Caco-2 (cell line): Measurements from ENCODE around the gene OPTC. TPM values are rescaled to one million over a fixed set of nuclear protein-coding genes. Genes with fewer than 3 reads are reported as not detected.

Experiments used
- BruUV-seq: library from RNA; stranded (reverse); fragments of 400-500 nt; replicated peaks from 2 replicates; lab custom pipeline; 2021; lab: Mats Ljungman, UMichigan
- CTCF ChIA-PET: fragments of 300-600 bp; sonication (Branson Sonifier 250); formaldehyde crosslinking; loops from one replicate; lab custom pipeline; 2022; ENCODE audit warnings: antibody characterized with exemption; lab: Charles Lee
- POLR2A ChIA-PET: fragments of 300-600 bp; sonication (Branson Sonifier 250); formaldehyde crosslinking; loops from one replicate; lab custom pipeline; 2022; ENCODE audit warnings: antibody characterized with exemption; lab: Charles Lee
- DNase-seq, 2 experiments: peaks; one replicate each; pipeline versions ENCODE4 v3.0.0 to v3.0.0-alpha.2; 2020 to 2022
- H3K27me3 ChIP-seq: replicated peaks from 2 replicates; pipeline ENCODE4 v1.6.0; 2011; ENCODE audit warnings: low read length; ENCODE audit not compliant: control insufficient read depth, insufficient read depth
- H3K36me3 ChIP-seq: 2 replicates; pipeline ENCODE4 v1.5.1; 2011; ENCODE audit warnings: low read length; ENCODE audit not compliant: control insufficient read depth, insufficient read depth
- H3K4me1 ChIP-seq: fragments of 250-450 bp; sonication (Bioruptor Pico); 2 replicates; pipeline ENCODE4 v1.5.1; 2020; ENCODE audit warnings: mild to moderate bottlenecking
- H3K4me3 ChIP-seq: 2 replicates; pipeline ENCODE4 v1.5.1; 2011; ENCODE audit warnings: low read depth, mild to moderate bottlenecking, control low read depth, low read length
- H3K9me3 ChIP-seq: fragments of 250-450 bp; sonication (Bioruptor Pico); 2 replicates; pipeline ENCODE4 v1.5.1; 2020; ENCODE audit warnings: mild to moderate bottlenecking, moderate library complexity
- H3K27ac Mint-ChIP-seq: one replicate; pipeline ENCODE4 v1.8.0; 2022; ENCODE audit warnings: mixed read lengths; ENCODE audit not compliant: unreplicated experiment
- H3K27me3 Mint-ChIP-seq: one replicate; pipeline ENCODE4 v1.8.0; 2022; ENCODE audit warnings: mixed read lengths; ENCODE audit not compliant: insufficient read depth, unreplicated experiment
- H3K36me3 Mint-ChIP-seq: one replicate; pipeline ENCODE4 v1.8.0; 2022; ENCODE audit warnings: mild to moderate bottlenecking, mixed read lengths; ENCODE audit not compliant: insufficient read depth, unreplicated experiment
- H3K4me1 Mint-ChIP-seq: one replicate; pipeline ENCODE4 v1.8.0; 2022; ENCODE audit warnings: low read depth, mixed read lengths; ENCODE audit not compliant: unreplicated experiment
- H3K4me3 Mint-ChIP-seq: one replicate; pipeline ENCODE4 v1.8.0; 2022; ENCODE audit warnings: mild to moderate bottlenecking, moderate library complexity, mixed read lengths; ENCODE audit not compliant: unreplicated experiment
- H3K9me3 Mint-ChIP-seq: one replicate; pipeline ENCODE4 v1.8.0; 2022; ENCODE audit warnings: mixed read lengths; ENCODE audit not compliant: unreplicated experiment
- CTCF ChIP-seq, 2 experiments: fragments of 200-600 bp in 1 of 2; IDR thresholded peaks; 1 replicate in 1 of 2; 2 replicates in 1 of 2; pipeline versions ENCODE4 v1.5.1 to v1.8.0; 2011 to 2022; ENCODE audit warnings: antibody characterized with exemption in 1 of 2, control low read depth in 1 of 2, inconsistent platforms in 1 of 2, low read depth in 1 of 2, low read length in 1 of 2, mild to moderate bottlenecking in 1 of 2, moderate library complexity in 1 of 2; ENCODE audit not compliant: insufficient read depth in 1 of 2, severe bottlenecking in 1 of 2, unreplicated experiment in 1 of 2
- intact Hi-C: fragments of 100-400 bp; cut with micrococcal nuclease; formaldehyde crosslinking; loops from one replicate; pipeline ENCODE4 v1.10.0; 2022; ENCODE audit not compliant: unreplicated experiment
- total RNA-seq: library from RNA; stranded (reverse); gene quantifications from 2 replicates; pipeline ENCODE4 v1.2.3, GENCODE V29; 2022

OPTC gene
- total RNA-seq, 1 experiment from 2014 or later, result not detected

GRCh38 chr1:203518541-203518940, 24.6 kb downstream of the OPTC start:
- Mint-ChIP-seq H3K4me1 (peaks cover 40% of the 10 kb centered on the region), H3K27me3 (no peaks in the 10 kb centered on the region), H3K9me3 (no peaks in the 10 kb centered on the region), H3K36me3 (no peaks in the 10 kb centered on the region), H3K27ac (peak overlapping the region; percentile 50), H3K4me3 (no peak overlapping the region)
- Histone ChIP-seq H3K27me3 (no peaks in the 10 kb centered on the region), H3K36me3 (no peaks in the 10 kb centered on the region), H3K4me3 (no peak overlapping the region), H3K4me1 (peaks cover 29% of the 10 kb centered on the region), H3K9me3 (no peaks in the 10 kb centered on the region)
- TF ChIP-seq CTCF (IDR thresholded peaks at IDR 0.05; ENCODE audit: insufficient read depth in 1 of 2, low read depth in 1 of 2, low read length in 1 of 2, severe bottlenecking in 1 of 2, unreplicated experiment in 1 of 2), result no peak
- DNase-seq, result no peak
- ChIA-PET CTCF (interaction anchor here (1.2 kb wide), 1 partner anchor 14 kb away, joined by 3 read pairs; no protein-coding TSS in a partner anchor), POLR2A (interaction anchor here (0.6 to 1.0 kb wide), 2 partner anchors 10 to 1908 kb away, joined by 3 to 4 read pairs; no protein-coding TSS in a partner anchor)
- BruUV-seq, result no TSS peak
- intact Hi-C loops, result no loop called here

DNA sequence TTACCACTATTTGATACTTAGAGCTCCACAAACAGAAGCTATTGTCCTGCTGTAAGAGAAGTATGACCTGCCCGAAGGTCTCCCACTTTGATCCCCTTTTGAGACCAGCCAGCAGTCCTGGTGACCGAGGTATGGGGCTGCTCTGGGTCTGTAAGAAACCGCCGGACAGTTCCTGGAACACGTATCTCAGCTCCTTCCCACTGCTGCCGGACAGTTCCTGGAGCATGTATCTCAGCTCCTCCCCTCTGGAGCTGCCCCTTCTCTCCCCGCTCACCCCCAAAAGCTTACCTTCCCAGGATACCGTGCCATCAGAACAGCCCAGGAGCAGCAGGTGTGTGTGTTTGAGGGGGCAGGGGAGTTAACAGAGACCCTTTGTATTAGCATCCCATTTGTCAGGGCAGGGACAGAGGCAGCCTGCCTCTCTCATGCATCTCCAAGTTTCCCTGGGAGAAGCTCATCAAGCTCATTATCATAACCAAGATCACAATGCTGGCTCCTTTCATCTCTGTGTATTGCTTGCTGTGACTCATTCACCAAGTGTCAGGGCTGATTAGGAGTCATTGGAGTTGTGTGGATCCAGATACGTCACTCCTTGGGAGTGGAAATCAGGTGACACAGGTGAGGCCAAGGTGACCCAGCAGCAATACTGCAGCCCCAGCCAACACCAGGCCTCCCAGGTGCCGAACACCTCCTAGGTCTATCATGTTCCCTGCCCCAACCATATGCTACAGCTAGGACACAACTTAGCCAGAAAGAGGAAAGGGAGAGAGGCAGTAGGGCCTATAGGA, 25.3 kb downstream of the OPTC start:
- POLR2A ChIA-PET, result interaction anchor here (1.0 kb wide), 1 partner anchor 10 kb away, joined by 4 read pairs; no protein-coding TSS in a partner anchor
- CTCF ChIA-PET, result interaction anchor here (1.2 kb wide), 1 partner anchor 15 kb away, joined by 3 read pairs; no protein-coding TSS in a partner anchor
- peaks cover 22% of the 10 kb centered on the region for H3K4me1 ChIP-seq
- no TSS peak for BruUV-seq
- intact Hi-C loops, result no loop called here
- Mint-ChIP-seq H3K4me3 (no peak overlapping the region), H3K27ac (peak overlapping the region; percentile 50), H3K36me3 (no peaks in the 10 kb centered on the region), H3K4me1 (peaks cover 36% of the 10 kb centered on the region), H3K9me3 (no peaks in the 10 kb centered on the region), H3K27me3 (no peaks in the 10 kb centered on the region)
- TF ChIP-seq CTCF (IDR thresholded peaks at IDR 0.05; ENCODE audit: insufficient read depth in 1 of 2, low read depth in 1 of 2, low read length in 1 of 2, severe bottlenecking in 1 of 2, unreplicated experiment in 1 of 2), result no peak
- H3K36me3 ChIP-seq, result no peaks in the 10 kb centered on the region
- DNase-seq, result peak; percentile 37 to 62
- no peaks in the 10 kb centered on the region for H3K27me3 ChIP-seq
- no peak overlapping the region for H3K4me3 ChIP-seq
- no peaks in the 10 kb centered on the region for H3K9me3 ChIP-seq

- H3K4me1 ChIP-seq, result peaks cover 19% of the 10 kb centered on the region
- ChIA-PET CTCF (interaction anchor here (1.2 kb wide), 1 partner anchor 16 kb away, joined by 3 read pairs; no protein-coding TSS in a partner anchor), POLR2A (no interaction called here)
- DNase-seq, result no peak
- no TSS peak for BruUV-seq
- Mint-ChIP-seq H3K4me1 (peaks cover 31% of the 10 kb centered on the region), H3K36me3 (no peaks in the 10 kb centered on the region), H3K4me3 (no peak overlapping the region), H3K27me3 (no peaks in the 10 kb centered on the region), H3K27ac (peak overlapping the region; percentile 50), H3K9me3 (no peaks in the 10 kb centered on the region)
- H3K36me3 ChIP-seq, result no peaks in the 10 kb centered on the region
- H3K27me3 ChIP-seq, result no peaks in the 10 kb centered on the region
- TF ChIP-seq CTCF (IDR thresholded peaks at IDR 0.05; ENCODE audit: insufficient read depth in 1 of 2, low read depth in 1 of 2, low read length in 1 of 2, severe bottlenecking in 1 of 2, unreplicated experiment in 1 of 2), result no peak
- intact Hi-C loops, result no loop called here
- no peaks in the 10 kb centered on the region for H3K9me3 ChIP-seq
- H3K4me3 ChIP-seq, result no peak overlapping the region
Measured at GRCh38 chr1:203519896-203520295, 25.9 kb downstream of the OPTC start.
